B cell (primary cell): Measurements from ENCODE around the gene YAP1.

Source experiments
- CTCF ChIP-seq: fragments of 200-600 bp; IDR thresholded peaks from one replicate; pipeline ENCODE4 v1.8.0; 2022; ENCODE audit warnings: antibody characterized with exemption, mild to moderate bottlenecking
- EZH2 ChIP-seq: IDR thresholded peaks from 2 replicates; pipeline ENCODE4 v1.6.1; 2012; ENCODE audit warnings: borderline replicate concordance, low read depth, mild to moderate bottlenecking, moderate library complexity, low read length; ENCODE audit not compliant: insufficient read depth, poor library complexity, severe bottlenecking

GRCh38 chr11:102214623-102215022 lies 104.4 kb downstream of the YAP1 start:
- TF ChIP-seq EZH2 (no peak), CTCF (no peak)
